ENCODE measurements around the gene GIT1. TPM values are rescaled to one million over a fixed set of nuclear protein-coding genes. Genes with fewer than 3 reads are reported as not detected.

GIT1 gene
- total RNA-seq, 1 experiment from 2014 or later, result 120 TPM

GRCh38 chr17:29587591-29587990, 1.9 kb downstream of the GIT1 start:
- CTCF ChIA-PET, result interaction anchor here (0.6 kb wide), 1 partner anchor 220 kb away, joined by 3 read pairs; no protein-coding TSS in a partner anchor
- Histone ChIP-seq H3K4me1 (ENCODE audit: insufficient read depth, low read length, poor library complexity, severe bottlenecking) (peaks cover 62% of the 10 kb centered on the region), H3K27ac (ENCODE audit: low read depth, low read length, poor library complexity, severe bottlenecking) (peak overlapping the region; percentile 83), H3K9me3 (ENCODE audit: low read depth, low read length, poor library complexity, severe bottlenecking) (no peaks in the 10 kb centered on the region), H3K36me3 (ENCODE audit: insufficient read depth, low read length, poor library complexity, severe bottlenecking) (peaks cover 13% of the 10 kb centered on the region), H3K4me3 (ENCODE audit: low read depth, low read length, poor library complexity, severe bottlenecking) (peak overlapping the region; percentile 97), H3K27me3 (replicated peaks; ENCODE audit: insufficient read depth, low read depth, low read length, poor library complexity) (no peaks in the 10 kb centered on the region)
- intact Hi-C loops (cut with micrococcal nuclease; ENCODE audit: unreplicated experiment), result no loop called here
- BruUV-seq (replicated peaks), result no TSS peak
- DNase-seq (ENCODE audit: low spot score), result no peak
- POLR2A ChIA-PET (ENCODE audit: low non-redundant PET), result no interaction called here
- TF ChIP-seq EZH2 (IDR thresholded peaks at IDR 0.05; ENCODE audit: borderline replicate concordance, low read depth, low read length, poor library complexity, severe bottlenecking) (no peak), CTCF (conservative IDR thresholded peaks at IDR 0.05; ENCODE audit: low read depth, low read length) (no peak)

DNA sequence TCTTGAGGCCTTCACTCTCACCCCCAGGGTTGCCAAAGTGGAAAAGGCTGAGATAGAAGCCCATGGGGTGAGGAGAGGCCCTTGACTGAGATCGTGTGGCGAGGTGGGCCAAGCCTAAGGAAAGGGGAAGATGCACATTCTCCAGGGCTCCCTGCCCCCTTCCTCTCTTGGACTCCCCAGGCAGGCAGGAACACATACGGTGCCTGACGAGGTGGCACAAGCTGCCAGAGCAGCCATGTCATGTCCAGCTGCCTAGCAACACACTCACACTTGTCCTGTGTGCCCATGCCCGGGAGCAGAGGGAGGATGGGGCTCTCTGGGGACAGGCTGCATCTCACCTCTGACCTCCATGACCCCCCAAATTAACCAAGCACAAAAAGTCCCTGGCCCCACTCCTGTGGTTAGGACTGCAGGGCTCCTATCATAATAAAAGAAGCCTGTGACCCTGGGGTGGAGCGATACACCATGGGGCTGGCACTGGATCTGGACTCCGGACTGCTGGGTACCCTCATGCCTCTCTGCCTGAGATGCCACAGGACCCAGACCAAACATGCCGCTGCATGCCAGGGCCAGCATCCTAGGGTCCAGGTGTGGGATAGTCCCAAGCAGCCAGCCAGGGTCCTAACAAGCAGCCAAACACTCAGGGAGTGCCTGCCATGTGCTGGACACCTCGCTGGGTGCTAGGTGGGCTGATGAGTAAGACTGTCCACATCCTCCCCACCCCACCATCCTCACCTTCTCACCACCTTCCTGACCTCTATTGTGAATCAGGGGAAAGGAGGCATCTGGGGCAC, 2.6 kb downstream of the GIT1 start:
- H3K9me3 ChIP-seq (ENCODE audit: low read depth, low read length, poor library complexity, severe bottlenecking), result no peaks in the 10 kb centered on the region
- no peaks in the 10 kb centered on the region for H3K27me3 ChIP-seq (replicated peaks; ENCODE audit: insufficient read depth, low read depth, low read length, poor library complexity)
- TF ChIP-seq EZH2 (IDR thresholded peaks at IDR 0.05; ENCODE audit: borderline replicate concordance, low read depth, low read length, poor library complexity, severe bottlenecking) (no peak), CTCF (conservative IDR thresholded peaks at IDR 0.05; ENCODE audit: low read depth, low read length) (no peak)
- BruUV-seq (replicated peaks), result no TSS peak
- H3K4me1 ChIP-seq (ENCODE audit: insufficient read depth, low read length, poor library complexity, severe bottlenecking), result peaks cover 55% of the 10 kb centered on the region
- ChIA-PET CTCF (interaction anchor here (0.6 kb wide), 1 partner anchor 221 kb away, joined by 3 read pairs; no protein-coding TSS in a partner anchor), POLR2A (ENCODE audit: low non-redundant PET) (no interaction called here)
- intact Hi-C loops (cut with micrococcal nuclease; ENCODE audit: unreplicated experiment), result no loop called here
- peak overlapping the region; percentile 83 for H3K27ac ChIP-seq (ENCODE audit: low read depth, low read length, poor library complexity, severe bottlenecking)
- H3K36me3 ChIP-seq (ENCODE audit: insufficient read depth, low read length, poor library complexity, severe bottlenecking), result peaks cover 20% of the 10 kb centered on the region
- DNase-seq (ENCODE audit: low spot score), result no peak
- H3K4me3 ChIP-seq (ENCODE audit: low read depth, low read length, poor library complexity, severe bottlenecking), result peak overlapping the region; percentile 97

DNA sequence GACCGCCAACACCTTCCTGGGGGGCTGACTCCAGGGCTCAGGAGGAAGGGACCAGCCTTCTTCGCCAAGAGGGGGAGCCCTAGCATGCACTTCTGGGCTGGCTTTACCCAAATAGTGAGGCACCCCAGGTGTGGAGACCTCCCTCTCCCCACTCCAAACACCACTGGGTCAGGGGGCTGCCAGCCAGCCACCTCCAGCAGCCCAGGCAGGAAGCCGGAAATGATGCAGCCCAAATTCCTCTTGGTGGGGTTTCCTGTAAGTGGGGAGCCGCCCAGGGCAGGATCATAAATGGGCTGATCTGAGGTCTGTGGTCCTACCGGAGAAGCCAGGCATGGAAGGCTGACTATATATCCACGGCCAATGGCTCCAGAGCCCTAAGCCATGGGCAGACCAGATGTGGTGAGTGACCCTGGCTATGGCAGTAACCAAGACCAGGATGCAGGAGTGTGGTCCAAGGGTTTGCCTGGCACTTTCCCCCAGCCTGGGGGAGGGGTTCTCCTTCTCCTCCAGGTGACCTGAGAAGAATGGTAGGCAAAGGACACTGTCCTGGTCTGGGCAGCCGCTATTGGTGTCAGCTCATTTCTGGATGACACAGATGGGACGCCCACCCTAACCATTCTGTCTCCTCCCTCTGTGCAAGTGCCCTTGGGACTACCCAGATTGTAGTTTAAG, 4.2 kb downstream of the GIT1 start:
- intact Hi-C loops (cut with micrococcal nuclease; ENCODE audit: unreplicated experiment), result no loop called here
- POLR2A ChIA-PET (ENCODE audit: low non-redundant PET), result no interaction called here
- no peak for DNase-seq (ENCODE audit: low spot score)
- Histone ChIP-seq H3K36me3 (ENCODE audit: insufficient read depth, low read length, poor library complexity, severe bottlenecking) (peaks cover 34% of the 10 kb centered on the region), H3K9me3 (ENCODE audit: low read depth, low read length, poor library complexity, severe bottlenecking) (no peaks in the 10 kb centered on the region), H3K27ac (ENCODE audit: low read depth, low read length, poor library complexity, severe bottlenecking) (peak overlapping the region; percentile 61), H3K27me3 (replicated peaks; ENCODE audit: insufficient read depth, low read depth, low read length, poor library complexity) (no peaks in the 10 kb centered on the region), H3K4me1 (ENCODE audit: insufficient read depth, low read length, poor library complexity, severe bottlenecking) (peaks cover 40% of the 10 kb centered on the region), H3K4me3 (ENCODE audit: low read depth, low read length, poor library complexity, severe bottlenecking) (no peak overlapping the region)
- BruUV-seq (replicated peaks), result no TSS peak
- TF ChIP-seq EZH2 (IDR thresholded peaks at IDR 0.05; ENCODE audit: borderline replicate concordance, low read depth, low read length, poor library complexity, severe bottlenecking) (no peak), CTCF (conservative IDR thresholded peaks at IDR 0.05; ENCODE audit: low read depth, low read length) (peak; percentile 44)
- CTCF ChIA-PET, result no interaction called here

All from A673 (cell line).